Vagina (tissue), 2 donors: ENCODE results near the gene ACIN1.

ENCODE experiments used
- POLR2AphosphoS5 ChIP-seq, 2 donors: sonication (generic); formaldehyde crosslinking; IDR thresholded peaks; one replicate each; pipeline ENCODE4 v1.9.0; 2017; ENCODE audit warnings: antibody characterized with exemption in 2 of 2, mild to moderate bottlenecking in 2 of 2, low read depth in 1 of 2; ENCODE audit not compliant: insufficient read depth in 1 of 2
- TF ChIP-seq, protein P1 (sequence below), 3 experiments: fragments of 450-650 bp in 2 of 3; fragments of 200-600 bp in 1 of 3; sonication (generic) in 1 of 3; IDR thresholded peaks; one replicate each; pipeline ENCODE4 v1.5.1; 2017 to 2019; ENCODE audit warnings: antibody characterized with exemption in 3 of 3, mild to moderate bottlenecking in 2 of 3, moderate library complexity in 2 of 3

DNA sequence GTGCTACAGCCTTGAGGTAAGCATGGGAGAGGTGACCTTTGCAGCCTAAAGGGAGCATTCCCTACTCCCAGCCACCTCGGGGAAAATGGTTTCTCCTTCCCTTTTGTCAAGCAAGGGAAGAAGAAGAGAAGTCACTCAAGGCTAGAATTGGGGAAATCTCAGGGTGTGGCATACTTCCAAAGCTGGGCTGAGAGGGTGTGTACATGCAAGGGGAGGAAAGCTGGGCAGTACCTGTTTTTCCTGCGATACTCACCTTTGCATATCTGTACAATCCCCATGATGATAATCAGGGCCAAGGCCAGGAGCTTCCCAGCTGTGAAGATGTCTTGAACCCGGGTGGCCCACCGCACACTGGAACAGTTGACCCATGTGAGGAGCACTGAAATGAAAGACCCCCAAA, 47.9 kb upstream of the ACIN1 start:
- TF ChIP-seq, protein P1, sequence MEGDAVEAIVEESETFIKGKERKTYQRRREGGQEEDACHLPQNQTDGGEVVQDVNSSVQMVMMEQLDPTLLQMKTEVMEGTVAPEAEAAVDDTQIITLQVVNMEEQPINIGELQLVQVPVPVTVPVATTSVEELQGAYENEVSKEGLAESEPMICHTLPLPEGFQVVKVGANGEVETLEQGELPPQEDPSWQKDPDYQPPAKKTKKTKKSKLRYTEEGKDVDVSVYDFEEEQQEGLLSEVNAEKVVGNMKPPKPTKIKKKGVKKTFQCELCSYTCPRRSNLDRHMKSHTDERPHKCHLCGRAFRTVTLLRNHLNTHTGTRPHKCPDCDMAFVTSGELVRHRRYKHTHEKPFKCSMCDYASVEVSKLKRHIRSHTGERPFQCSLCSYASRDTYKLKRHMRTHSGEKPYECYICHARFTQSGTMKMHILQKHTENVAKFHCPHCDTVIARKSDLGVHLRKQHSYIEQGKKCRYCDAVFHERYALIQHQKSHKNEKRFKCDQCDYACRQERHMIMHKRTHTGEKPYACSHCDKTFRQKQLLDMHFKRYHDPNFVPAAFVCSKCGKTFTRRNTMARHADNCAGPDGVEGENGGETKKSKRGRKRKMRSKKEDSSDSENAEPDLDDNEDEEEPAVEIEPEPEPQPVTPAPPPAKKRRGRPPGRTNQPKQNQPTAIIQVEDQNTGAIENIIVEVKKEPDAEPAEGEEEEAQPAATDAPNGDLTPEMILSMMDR (IDR thresholded peaks at IDR 0.05), result no peak
- no peak for TF ChIP-seq POLR2AphosphoS5 (IDR thresholded peaks at IDR 0.05; ENCODE audit: insufficient read depth in 1 of 2, low read depth in 1 of 2)
